HG03432 (cell line): ENCODE measurements around the gene LAMC1.
"Not testable (repeated sequence)": the region's sequence is repeated elsewhere in the genome, so short reads cannot be mapped to it uniquely, and the experiment has no call there.

Experiments used
- ATAC-seq: cut with Tn5 transposase; IDR thresholded peaks from one replicate; pipeline ENCODE4 v1.9.1; 2021; ENCODE audit warnings: mild to moderate bottlenecking, moderate library complexity; ENCODE audit not compliant: unreplicated experiment

The LAMC1 gene

DNA sequence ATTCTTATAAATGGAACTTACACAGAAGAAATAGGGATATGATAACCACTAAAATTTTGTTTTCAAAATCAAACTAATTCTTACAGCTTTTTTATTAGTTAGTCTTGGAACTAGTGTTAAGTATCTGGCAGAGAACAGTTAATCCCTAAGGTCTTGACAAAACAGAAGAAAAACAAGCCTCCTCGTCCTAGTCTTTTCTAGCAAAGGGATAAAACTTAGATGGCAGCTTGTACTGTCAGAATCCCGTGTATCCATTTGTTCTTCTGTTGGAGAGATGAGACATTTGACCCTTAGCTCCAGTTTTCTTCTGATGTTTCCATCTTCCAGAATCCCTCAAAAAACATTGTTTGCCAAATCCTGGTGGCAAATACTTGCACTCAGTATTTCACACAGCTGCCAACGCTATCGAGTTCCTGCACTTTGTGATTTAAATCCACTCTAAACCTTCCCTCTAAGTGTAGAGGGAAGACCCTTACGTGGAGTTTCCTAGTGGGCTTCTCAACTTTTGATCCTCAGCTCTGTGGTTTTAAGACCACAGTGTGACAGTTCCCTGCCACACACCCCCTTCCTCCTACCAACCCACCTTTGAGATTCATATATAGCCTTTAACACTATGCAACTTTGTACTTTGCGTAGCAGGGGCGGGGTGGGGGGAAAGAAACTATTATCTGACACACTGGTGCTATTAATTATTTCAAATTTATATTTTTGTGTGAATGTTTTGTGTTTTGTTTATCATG lies 120.5 kb downstream of the LAMC1 start:
- no peak for ATAC-seq

DNA sequence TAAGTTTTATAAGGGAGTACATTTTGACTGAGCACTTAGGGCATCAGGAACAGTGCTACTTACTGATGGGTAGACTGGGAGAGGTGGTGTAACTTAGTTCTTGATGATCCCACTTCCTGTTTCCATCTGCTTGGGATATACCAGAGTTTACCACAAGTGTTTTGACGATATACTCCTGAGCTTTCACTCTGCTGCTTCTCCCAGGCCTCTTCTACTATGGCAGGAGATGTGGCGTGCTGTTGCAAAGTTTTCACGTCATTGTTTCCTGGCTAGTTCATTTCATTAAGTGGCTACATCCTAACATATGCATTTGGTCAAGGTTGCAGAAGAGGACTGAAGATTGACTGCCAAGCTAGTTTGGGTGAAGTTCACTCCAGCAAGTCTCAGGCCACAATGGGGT lies 121.5 kb downstream of the LAMC1 start:
- ATAC-seq = no peak

DNA sequence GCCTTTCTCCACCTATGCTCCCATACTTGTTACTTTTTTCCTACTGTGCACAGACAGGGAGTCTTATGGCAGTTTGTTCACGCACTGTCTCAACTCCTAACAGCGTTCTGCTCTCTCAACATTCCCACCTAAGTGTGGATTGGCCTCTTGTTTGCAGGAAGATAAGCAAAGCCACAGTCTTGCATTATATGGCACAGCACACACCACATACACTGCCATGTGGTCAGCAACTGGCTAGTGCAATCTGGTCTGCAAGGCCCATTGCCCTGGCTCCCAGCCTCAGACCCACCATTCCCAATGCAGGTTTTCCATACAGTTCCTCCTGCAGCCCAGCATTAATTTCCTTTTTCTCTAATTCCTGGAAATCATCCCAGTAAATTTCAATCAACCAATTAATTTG lies 124.5 kb downstream of the LAMC1 start:
- no peak for ATAC-seq

DNA sequence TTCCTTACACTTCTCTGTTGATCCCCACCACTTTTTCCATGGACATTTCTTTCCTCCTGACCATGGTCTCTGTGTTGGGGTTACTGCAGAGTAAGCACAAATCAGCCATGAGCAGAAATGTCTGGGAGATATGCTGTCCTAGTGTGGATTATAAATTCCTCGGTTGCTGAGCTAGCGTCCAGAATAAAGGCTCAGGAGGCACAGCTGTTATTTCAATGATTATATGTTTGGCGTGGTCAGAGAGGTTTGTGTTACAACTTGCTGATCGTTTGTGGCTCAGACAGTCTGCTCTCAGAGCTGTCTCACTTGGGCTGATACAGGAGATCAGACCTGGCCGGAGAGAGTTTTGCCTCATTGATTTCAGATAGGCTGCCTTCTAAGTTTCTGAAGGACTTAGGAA lies 125.4 kb downstream of the LAMC1 start:
- no peak for ATAC-seq

DNA sequence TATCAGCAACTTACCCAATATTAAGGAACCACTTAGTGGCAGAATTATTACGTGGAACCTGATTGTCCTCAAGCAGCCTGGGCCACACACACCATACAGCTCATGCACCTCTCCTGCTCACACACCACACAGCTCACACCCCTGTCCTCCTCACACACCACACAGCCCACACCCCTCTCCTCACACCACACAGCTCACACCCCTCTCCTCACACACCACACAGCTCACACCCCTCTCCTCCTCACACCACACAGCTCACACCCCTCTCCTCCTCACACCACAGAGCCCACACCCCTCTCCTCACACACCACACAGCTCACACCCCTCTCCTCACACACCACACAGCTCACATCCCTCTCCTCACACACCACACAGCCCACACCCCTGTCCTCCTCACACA lies 126.1 kb downstream of the LAMC1 start:
- no peak for ATAC-seq

GRCh38 chr1:183150032-183150431 lies 126.8 kb downstream of the LAMC1 start:
- not testable (repeated sequence) for ATAC-seq

GRCh38 chr1:183150445-183150844 lies 127.2 kb downstream of the LAMC1 start:
- ATAC-seq = no peak

DNA sequence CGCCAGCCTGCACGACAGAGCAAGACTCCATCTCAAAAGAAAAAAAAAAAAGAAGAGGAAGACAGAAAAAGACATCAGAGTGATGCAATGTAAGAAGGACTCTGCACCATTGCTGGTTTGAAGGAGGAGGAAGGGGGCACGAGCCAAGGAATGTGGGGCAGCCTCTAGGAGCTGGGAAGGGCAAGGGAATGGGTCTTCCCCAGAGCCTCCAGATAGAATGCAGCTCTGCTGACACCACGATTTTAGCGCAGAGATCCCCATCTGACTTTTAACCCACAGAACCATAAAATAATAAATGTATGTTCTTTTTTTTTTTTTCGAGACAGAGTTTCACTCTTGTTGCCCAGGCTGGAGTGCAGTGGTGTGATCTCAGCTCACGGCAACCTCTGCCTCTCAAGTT lies 129.0 kb downstream of the LAMC1 start:
- ATAC-seq = no peak

DNA sequence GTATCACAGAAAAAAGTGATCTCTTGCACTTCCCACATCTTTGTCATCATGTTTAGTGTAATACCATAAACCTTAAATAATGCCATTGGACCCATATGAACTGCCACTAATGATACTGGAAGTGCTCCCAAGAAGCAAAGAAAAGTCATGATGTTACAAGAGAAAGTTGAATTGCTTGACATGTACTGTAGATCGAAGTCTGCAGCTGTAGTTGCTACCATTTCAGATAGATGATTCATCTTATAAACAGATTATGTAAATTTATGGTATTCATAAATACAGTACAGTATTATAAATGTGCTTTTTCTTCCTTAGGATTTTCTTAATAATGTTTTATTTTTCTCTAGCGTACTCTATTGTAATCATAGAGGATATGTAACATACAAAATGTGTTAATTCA lies 132.7 kb downstream of the LAMC1 start:
- ATAC-seq = no peak

GRCh38 chr1:183159960-183160359 lies 136.7 kb downstream of the LAMC1 start:
- no peak for ATAC-seq

GRCh38 chr1:183161391-183161790 lies 138.2 kb downstream of the LAMC1 start:
- ATAC-seq = no peak

- ATAC-seq = no peak
Observed at GRCh38 chr1:183163316-183163715, 140.1 kb downstream of the LAMC1 start.

DNA sequence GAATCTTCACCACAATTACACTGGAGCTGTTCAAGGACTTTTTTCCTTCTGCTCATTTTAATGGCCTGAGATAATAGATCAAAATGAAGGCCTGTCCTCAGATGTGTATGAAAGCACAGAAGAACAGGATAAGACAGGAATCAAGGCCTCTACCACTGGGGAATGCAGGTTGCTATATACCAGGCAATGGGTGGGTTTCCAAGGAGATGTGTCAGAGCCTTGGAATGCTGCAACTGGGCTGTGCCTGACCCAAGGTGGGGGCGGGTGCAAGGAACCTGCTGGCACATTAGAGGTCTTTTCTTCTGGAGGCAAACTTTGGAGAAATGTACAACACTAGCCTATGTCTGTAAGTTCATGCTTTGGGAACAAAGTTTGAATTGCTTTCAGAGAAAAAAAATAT lies 141.1 kb downstream of the LAMC1 start:
- ATAC-seq = no peak

DNA sequence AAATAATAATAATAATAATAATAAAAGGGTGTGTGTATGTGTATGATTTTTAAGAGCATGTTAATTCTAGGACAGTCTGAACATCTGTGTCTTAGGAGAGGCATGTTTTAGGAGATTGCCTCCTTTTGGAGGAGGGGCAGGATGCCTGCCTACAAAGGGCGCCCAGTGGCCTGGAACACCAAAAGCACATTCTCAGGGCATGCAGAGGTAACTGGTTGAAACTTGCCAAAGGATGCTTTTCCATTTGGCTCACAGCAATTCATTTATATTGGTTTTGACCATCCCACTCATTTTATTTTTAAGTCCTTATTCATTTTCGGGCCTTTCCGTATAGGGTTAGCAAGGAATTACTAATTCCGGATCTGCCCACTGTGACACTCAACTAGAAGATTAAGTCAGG lies 141.7 kb downstream of the LAMC1 start:
- no peak for ATAC-seq

- no peak for ATAC-seq
Observed at GRCh38 chr1:183165456-183165855, 142.2 kb downstream of the LAMC1 start.

- no peak for ATAC-seq
Observed at GRCh38 chr1:183166454-183166853, 143.2 kb downstream of the LAMC1 start.

DNA sequence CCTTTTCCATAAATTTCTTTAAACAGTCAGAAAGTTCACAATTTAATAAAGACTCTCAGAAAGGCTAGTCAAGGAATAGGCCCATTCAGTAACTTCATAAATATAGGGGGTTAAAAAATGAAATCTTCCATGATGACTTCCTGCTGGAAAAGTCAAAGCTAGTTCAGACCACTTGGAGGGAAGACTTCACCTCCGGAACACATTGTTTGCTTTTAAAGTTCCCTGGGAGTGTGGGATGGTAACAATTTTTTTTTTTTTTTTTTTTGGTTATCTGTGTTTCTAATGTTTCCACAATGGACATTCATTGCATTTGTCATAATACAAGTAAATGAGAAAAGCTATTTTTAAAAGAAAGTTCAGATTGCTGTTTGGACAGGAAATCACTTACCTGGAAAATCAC lies 144.5 kb downstream of the LAMC1 start:
- ATAC-seq = no peak

- no peak for ATAC-seq
Observed at GRCh38 chr1:183168308-183168707, 145.1 kb downstream of the LAMC1 start.

- ATAC-seq = no peak
Observed at GRCh38 chr1:183173828-183174227, 150.6 kb downstream of the LAMC1 start.

DNA sequence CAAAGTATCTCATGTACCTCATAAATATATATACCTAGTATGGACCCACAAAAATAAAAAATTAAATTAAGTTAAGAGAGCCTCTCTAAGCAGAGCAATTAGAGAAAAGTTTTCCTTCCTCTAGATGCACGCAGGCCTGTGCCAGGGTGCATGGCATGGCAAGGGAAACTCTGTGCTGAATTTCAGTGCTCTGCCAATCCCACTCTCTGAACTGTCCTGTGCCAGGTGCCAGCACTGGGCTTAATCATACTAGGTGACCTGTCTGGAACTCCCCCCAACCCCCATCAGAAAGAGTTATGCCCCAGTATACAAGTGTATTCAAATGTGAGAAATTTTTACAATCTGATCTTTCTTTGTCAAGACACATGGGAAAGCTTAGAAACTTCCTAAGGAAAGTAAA lies 152.4 kb downstream of the LAMC1 start:
- no peak for ATAC-seq

GRCh38 chr1:183178545-183178944 lies 155.3 kb downstream of the LAMC1 start:
- ATAC-seq = no peak

GRCh38 chr1:183179033-183179432 lies 155.8 kb downstream of the LAMC1 start:
- no peak for ATAC-seq

DNA sequence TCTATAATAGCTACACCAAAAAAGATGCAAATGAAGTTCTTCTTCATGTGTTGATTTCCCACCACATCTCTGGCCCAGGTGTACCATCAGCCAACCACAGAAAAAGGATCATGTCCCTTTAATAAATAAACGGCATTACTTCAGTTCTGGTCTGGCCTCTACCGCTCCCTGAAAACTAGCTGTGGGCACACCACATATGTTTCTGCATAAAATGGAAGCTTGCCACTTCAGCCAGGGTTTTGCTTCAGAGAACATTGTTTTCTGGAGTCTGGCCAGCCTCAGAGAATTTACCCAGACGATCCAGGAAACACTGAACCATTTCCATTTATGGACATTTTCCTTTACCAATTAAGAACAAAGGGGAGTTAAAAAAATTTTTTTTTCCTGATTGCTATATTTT lies 157.0 kb downstream of the LAMC1 start:
- peak; percentile 37 for ATAC-seq
